K562 (cell line): ENCODE measurements around the gene CFAP54. TPM values are rescaled to one million over a fixed set of nuclear protein-coding genes. Genes with fewer than 3 reads are reported as not detected.

Source experiments
- ATAC-seq: fragments of 200-7000 bp; cut with Tn5 transposase; 3 replicates; pipeline ENCODE4 v1.9.1; 2020; ENCODE audit warnings: moderate library complexity
- BruUV-seq: library from RNA; stranded (reverse); fragments of 400-500 nt; replicated peaks from 2 replicates; lab custom pipeline; 2021; lab: Mats Ljungman, UMichigan
- CTCF ChIA-PET: fragments of 300-600 bp; formaldehyde crosslinking; extraction: SDS; loops from one replicate; lab custom pipeline; 2021; ENCODE audit warnings: low intra/inter-chr PET ratio; lab: Yijun Ruan, JAX
- POLR2A ChIA-PET: fragments of 300-600, 350-650 bp; sonication (Branson Sonifier 250); formaldehyde crosslinking; extraction: SDS; loops from one replicate; lab custom pipeline; 2021; ENCODE audit warnings: antibody characterized with exemption, inconsistent platforms; lab: Yijun Ruan, JAX
- DNase-seq, 4 experiments: peaks; one replicate each; pipeline versions ENCODE4 v3.0.0 to v3.0.0-alpha.2; 2011 to 2018; ENCODE audit warnings: low spot score in 3 of 4, mixed read lengths in 3 of 4; ENCODE audit errors: extremely low read depth in 1 of 4
- FAIRE-seq: peaks from 2 replicates; lab custom pipeline; 2011; peaks lifted over from hg19 to GRCh38; lab: Jason Lieb, UNC
- H2AFZ ChIP-seq: 2 replicates; pipeline ENCODE4 v1.6.0; 2011; ENCODE audit warnings: low read depth, low read length, control low read depth, inconsistent platforms
- H3K27ac ChIP-seq: fragments of 200-600 bp; 3 replicates; pipeline ENCODE4 v1.8.0; 2011; ENCODE audit warnings: low read depth, mild to moderate bottlenecking, control low read depth, inconsistent platforms, low read length, moderate library complexity, mixed read lengths; ENCODE audit errors: extremely low read depth
- H3K27me3 ChIP-seq, 2 experiments: fragments of 300-600 bp in 1 of 2; 2 replicates in 1 of 2; 3 replicates in 1 of 2; pipeline versions ENCODE4 v1.6.0 to v1.8.0; 2011; ENCODE audit warnings: inconsistent platforms in 2 of 2, low read length in 2 of 2, mild to moderate bottlenecking in 1 of 2, mixed read lengths in 1 of 2, moderate library complexity in 1 of 2; ENCODE audit not compliant: control insufficient read depth in 2 of 2, insufficient read depth in 2 of 2
- H3K36me3 ChIP-seq: fragments of 300-600 bp; 3 replicates; pipeline ENCODE4 v1.8.0; 2011; ENCODE audit warnings: mild to moderate bottlenecking, low read length, inconsistent platforms; ENCODE audit not compliant: control insufficient read depth, insufficient read depth
- H3K4me1 ChIP-seq, 2 experiments: fragments of 200-600 bp in 1 of 2; replicated peaks in 1 of 2; 2 replicates in 1 of 2; 3 replicates in 1 of 2; pipeline versions ENCODE4 v1.5.1 to v1.8.0; 2011; ENCODE audit warnings: inconsistent platforms in 2 of 2, low read length in 2 of 2, mild to moderate bottlenecking in 1 of 2, mixed read lengths in 1 of 2, moderate library complexity in 1 of 2; ENCODE audit not compliant: control insufficient read depth in 2 of 2, insufficient read depth in 2 of 2
- H3K4me2 ChIP-seq: 2 replicates; pipeline ENCODE4 v1.6.1; 2011; ENCODE audit warnings: low read length, control low read depth, inconsistent platforms, mixed read lengths; ENCODE audit not compliant: insufficient read depth
- H3K4me3 ChIP-seq: fragments of 200-600 bp; sonication (generic), shearing (Covaris generic); 2 replicates; pipeline ENCODE4 v1.5.1; 2016; ENCODE audit warnings: control low read depth, inconsistent platforms
- H3K79me2 ChIP-seq: fragments of 200-600 bp; 3 replicates; pipeline ENCODE4 v1.8.0; 2011; ENCODE audit warnings: low read length, inconsistent platforms; ENCODE audit not compliant: control insufficient read depth, insufficient read depth
- H3K9ac ChIP-seq, 2 experiments: 2 replicates each; pipeline versions ENCODE4 v1.6.0 to v1.6.1; 2011; ENCODE audit warnings: low read depth in 2 of 2, low read length in 2 of 2, control low read depth in 1 of 2, inconsistent platforms in 1 of 2, mild to moderate bottlenecking in 1 of 2, mixed read lengths in 1 of 2; ENCODE audit not compliant: insufficient read depth in 1 of 2
- H3K9me1 ChIP-seq: one replicate; pipeline ENCODE4 v1.6.0; 2011; ENCODE audit warnings: inconsistent platforms, mild to moderate bottlenecking, low read length, moderate library complexity; ENCODE audit not compliant: control insufficient read depth, insufficient read depth
- H3K9me3 ChIP-seq: replicated peaks from 2 replicates; pipeline ENCODE4 v1.5.1; 2011; ENCODE audit warnings: low read depth, low read length, inconsistent platforms; ENCODE audit not compliant: control insufficient read depth, insufficient read depth
- H4K20me1 ChIP-seq: replicated peaks from 2 replicates; pipeline ENCODE4 v1.6.1; 2011; ENCODE audit warnings: low read length, inconsistent platforms, mixed read lengths; ENCODE audit not compliant: control insufficient read depth, insufficient read depth
- ASH1L ChIP-seq: fragments of 450-650 bp; IDR thresholded peaks from 2 replicates; pipeline ENCODE4 v1.6.1; 2018; ENCODE audit warnings: borderline replicate concordance, mild to moderate bottlenecking, low read depth; ENCODE audit not compliant: partially characterized antibody
- ATF3 ChIP-seq, 2 experiments: fragments of 450-650 bp in 1 of 2; sonication (generic) in 1 of 2; formaldehyde crosslinking in 1 of 2; IDR thresholded peaks in 1 of 2; conservative IDR thresholded peaks in 1 of 2; 2 replicates each; pipeline versions ENCODE4 v1.6.1 to v1.8.1; 2016 to 2023; ENCODE audit warnings: mild to moderate bottlenecking in 2 of 2, moderate library complexity in 2 of 2, inconsistent platforms in 1 of 2, missing genetic modification reagents in 1 of 2
- CEBPB ChIP-seq: fragments of 450-650 bp; IDR thresholded peaks from 2 replicates; pipeline ENCODE4 v1.6.1; 2016; ENCODE audit warnings: missing genetic modification characterization, missing compliant biosample characterization
- CREB5 ChIP-seq: fragments of 250-450 bp; sonication (Bioruptor Pico); IDR thresholded peaks from 2 replicates; pipeline ENCODE4 v1.5.0; 2020; ENCODE audit warnings: mild to moderate bottlenecking
- EGR1 ChIP-seq: fragments of 450-650 bp; conservative IDR thresholded peaks from 2 replicates; pipeline ENCODE4 v1.6.1; 2017; ENCODE audit warnings: mild to moderate bottlenecking
- GABPA ChIP-seq: fragments of 200-800 bp; sonication (Bioruptor generic); conservative IDR thresholded peaks from 2 replicates; pipeline ENCODE4 v1.6.1; 2016; ENCODE audit warnings: low read depth, missing genetic modification characterization, missing compliant biosample characterization
- GTF2A2 ChIP-seq: IDR thresholded peaks from 2 replicates; pipeline ENCODE4 v1.6.1; 2016; ENCODE audit warnings: mild to moderate bottlenecking, missing genetic modification characterization, missing compliant biosample characterization
- HSF4 ChIP-seq: fragments of 250-450 bp; sonication (Bioruptor Pico); IDR thresholded peaks from 2 replicates; pipeline ENCODE4 v2.1.2; 2022; ENCODE audit warnings: mild to moderate bottlenecking, moderate library complexity, borderline replicate concordance
- MECOM ChIP-seq: fragments of 250-450 bp; sonication (Bioruptor Pico); IDR thresholded peaks from 2 replicates; pipeline ENCODE4 v1.8.0; 2022; ENCODE audit warnings: inconsistent platforms
- MEF2D ChIP-seq: conservative IDR thresholded peaks from 2 replicates; pipeline ENCODE4 v1.6.1; 2016; ENCODE audit warnings: low read depth, missing genetic modification characterization, missing compliant biosample characterization
- SNIP1 ChIP-seq: fragments of 450-650 bp; IDR thresholded peaks from 2 replicates; pipeline ENCODE4 v1.7.1; 2017; ENCODE audit warnings: low read depth, mild to moderate bottlenecking
- SREBF2 ChIP-seq: sonication (generic); formaldehyde crosslinking; IDR thresholded peaks from 2 replicates; pipeline ENCODE4 v1.4.0; 2020; ENCODE audit warnings: mild to moderate bottlenecking, missing genetic modification reagents
- USF1 ChIP-seq: sonication (generic); formaldehyde crosslinking; IDR thresholded peaks from 2 replicates; pipeline ENCODE4 v1.9.0; 2022; ENCODE audit warnings: mild to moderate bottlenecking, missing genetic modification reagents
- ZBTB2 ChIP-seq: fragments of 450-650 bp; IDR thresholded peaks from 2 replicates; pipeline ENCODE4 v1.6.1; 2016; ENCODE audit warnings: antibody characterized with exemption
- ZFP30 ChIP-seq: fragments of 250-450 bp; sonication (Bioruptor Pico); IDR thresholded peaks from 2 replicates; pipeline ENCODE4 v1.8.0; 2022; ENCODE audit warnings: moderate library complexity, mild to moderate bottlenecking, inconsistent platforms, borderline replicate concordance
- ZNF124 ChIP-seq: sonication (generic); formaldehyde crosslinking; IDR thresholded peaks from 2 replicates; pipeline ENCODE4 v1.8.1; 2022; ENCODE audit warnings: missing genetic modification reagents
- ZNF398 ChIP-seq: fragments of 250-450 bp; sonication (Bioruptor Pico); IDR thresholded peaks from 2 replicates; pipeline ENCODE4 v1.8.0; 2021; ENCODE audit warnings: moderate library complexity, mild to moderate bottlenecking, inconsistent platforms
- ZNF444 ChIP-seq: fragments of 250-450 bp; sonication (Bioruptor Pico); IDR thresholded peaks from 2 replicates; pipeline ENCODE4 v1.4.0; 2020; ENCODE audit warnings: mild to moderate bottlenecking, moderate library complexity
- WGBS: fragments of 100-300 bp; shearing (Covaris generic); methylation state at CpG from one replicate; pipeline ENCODE4 v1.1.6; 2016; ENCODE audit warnings: low coverage, mixed read lengths; ENCODE audit not compliant: insufficient coverage; ENCODE audit errors: missing lambda C conversion rate; 5-methylcytosine and 5-hydroxymethylcytosine counted together
- in situ Hi-C: fragments of 300-500 bp; cut with MboI; formaldehyde crosslinking; loops from 4 replicates; pipeline ENCODE4 v1.15.0; 2018; ENCODE audit warnings: inconsistent platforms, mixed read lengths
- intact Hi-C: fragments of 100-400 bp; cut with micrococcal nuclease; formaldehyde crosslinking; loops from 2 replicates; pipeline ENCODE4 v1.14.2; 2022
- polyA plus RNA-seq, 8 experiments: library from polyadenylated mRNA; depleted of rRNA in 4 of 8; stranded (reverse) in 5 of 8; unstranded in 3 of 8; fragments of >200 nt; fragmentation: Nextera tagmentation in 2 of 8; fragmentation: Illumina TruSeq in 1 of 8; extraction: Ambion mirVana in 2 of 8; extraction: Trizol in 1 of 8; gene quantifications; 2 replicates each; pipeline versions ENCODE4 v1.2.1 to v1.2.3, GENCODE V29; 2011 to 2014; ENCODE audit warnings: inconsistent platforms in 1 of 8, missing spikeins in 1 of 8
- total RNA-seq, 7 experiments: library from RNA; depleted of rRNA in 6 of 7; stranded (reverse); fragments of >200 nt in 6 of 7; fragmentation: Illumina TruSeq in 2 of 7; extraction: Trizol in 2 of 7; gene quantifications; 2 replicates each; pipeline versions ENCODE4 v1.2.1 to v1.2.3, GENCODE V29; 2011 to 2021; ENCODE audit warnings: low replicate concordance in 1 of 7

Gene CFAP54
- total and polyA plus RNA-seq, 9 of the 15 experiments (the other 6 are each of a cell fraction or from before 2014, with no cell fraction given), result 0.03 to 0.23 (median 0.10) TPM; not detected in 3

GRCh38 chr12:96846293-96846692 lies 356.9 kb downstream of the CFAP54 start:
- ATAC-seq, result no peak
- in situ Hi-C loops, result no loop called here
- WGBS, result 0% methylated on average over 2 of the region's 2 CpGs

More at GRCh38 chr12:96846293-96846692, 356.9 kb downstream of the CFAP54 start:
- H3K36me3 ChIP-seq, result no peaks in the 10 kb centered on the region
- H3K9me3 ChIP-seq, result no peaks in the 10 kb centered on the region; the same call in 1 of the 2 replicates
- H3K9ac ChIP-seq, result no peak overlapping the region
- FAIRE-seq (no peak), DNase-seq (no peak)
- no peaks in the 10 kb centered on the region for H3K9me1 ChIP-seq
- H3K4me2 ChIP-seq, result no peak overlapping the region
- ChIA-PET POLR2A (no interaction called here), CTCF (no interaction called here)
- H2AFZ ChIP-seq, result no peak overlapping the region
- no peaks in the 10 kb centered on the region for H4K20me1 ChIP-seq
- no peaks in the 10 kb centered on the region for H3K79me2 ChIP-seq
- intact Hi-C loops, result no loop called here
- TF ChIP-seq CREB5 (CRISPR knock-in tag) (no peak), ZNF444 (CRISPR knock-in tag) (no peak), GABPA (no peak), EGR1 (no peak), CEBPB (tag) (no peak), ATF3 (IDR thresholded peaks at IDR 0.05) (no peak), ATF3 (CRISPR knock-in tag; conservative IDR thresholded peaks at IDR 0.05) (no peak), MEF2D (tag) (no peak), ZFP30 (no peak), HSF4 (no peak), GTF2A2 (tag) (no peak), MECOM (CRISPR knock-in tag) (no peak), ZNF398 (CRISPR knock-in tag) (no peak), SREBF2 (CRISPR knock-in tag) (no peak), ZNF124 (CRISPR knock-in tag) (no peak), SNIP1 (no peak), ASH1L (no peak), ZBTB2 (no peak), USF1 (CRISPR knock-in tag) (no peak)
- H3K27ac ChIP-seq, result no peak overlapping the region
- no peaks in the 10 kb centered on the region for H3K27me3 ChIP-seq
- H3K4me3 ChIP-seq, result no peak overlapping the region
- no TSS peak for BruUV-seq
- H3K4me1 ChIP-seq, result no peaks in the 10 kb centered on the region
